IMR-90 (cell line): ENCODE results near the gene POLR1A. TPM values are rescaled to one million over a fixed set of nuclear protein-coding genes. Genes with fewer than 3 reads are reported as not detected.

Experiments
- ATAC-seq: fragments of 200-7000 bp; cut with Tn5 transposase; 2 replicates; pipeline ENCODE4 v1.9.1; 2020; ENCODE audit warnings: low read depth, mild to moderate bottlenecking, moderate library complexity
- BruUV-seq: library from RNA; stranded (reverse); fragments of 400-500 nt; replicated peaks from 2 replicates; lab custom pipeline; 2021; lab: Mats Ljungman, UMichigan
- CTCF ChIA-PET: fragments of 300-600 bp; formaldehyde crosslinking; extraction: SDS; loops from one replicate; lab custom pipeline; 2021; ENCODE audit warnings: antibody characterized with exemption; lab: Yijun Ruan, JAX
- POLR2A ChIA-PET: fragments of 300-600 bp; sonication (Branson Sonifier 250); formaldehyde crosslinking; loops from one replicate; lab custom pipeline; 2022; ENCODE audit warnings: antibody characterized with exemption; ENCODE audit not compliant: unreplicated experiment; lab: Charles Lee
- DNase-seq: peaks from one replicate; pipeline ENCODE4 v3.0.0; 2013
- H2AFZ ChIP-seq: replicated peaks from 2 replicates; pipeline ENCODE3; 2013; ENCODE audit warnings: low read length, mild to moderate bottlenecking; ENCODE audit not compliant: poor library complexity
- H2AK5ac ChIP-seq: 2 replicates; pipeline ENCODE4 v1.6.1; 2013; ENCODE audit warnings: low read depth, low read length, inconsistent platforms
- H2AK9ac ChIP-seq: replicated peaks from 2 replicates; pipeline ENCODE3; 2013; ENCODE audit warnings: mild to moderate bottlenecking, low read depth, low read length, moderate library complexity; ENCODE audit not compliant: poor library complexity
- H2BK120ac ChIP-seq: 2 replicates; pipeline ENCODE4 v1.6.1; 2013; ENCODE audit warnings: low read depth, low read length, inconsistent platforms
- H2BK15ac ChIP-seq: 3 replicates; pipeline ENCODE4 v1.6.1; 2013; ENCODE audit warnings: low read depth, low read length, inconsistent platforms
- H2BK20ac ChIP-seq: 2 replicates; pipeline ENCODE4 v1.6.1; 2013; ENCODE audit warnings: low read depth, mild to moderate bottlenecking, inconsistent platforms, low read length, moderate library complexity
- H2BK5ac ChIP-seq: 2 replicates; pipeline ENCODE4 v1.6.1; 2013; ENCODE audit warnings: mild to moderate bottlenecking, low read depth, low read length, inconsistent platforms; ENCODE audit not compliant: poor library complexity, severe bottlenecking
- H3K14ac ChIP-seq: replicated peaks from 2 replicates; pipeline ENCODE4 v1.6.1; 2013; ENCODE audit warnings: low read depth, low read length, inconsistent platforms
- H3K18ac ChIP-seq: 2 replicates; pipeline ENCODE4 v1.6.1; 2013; ENCODE audit warnings: low read depth, low read length, control low read depth
- H3K23ac ChIP-seq: 2 replicates; pipeline ENCODE4 v1.6.1; 2013; ENCODE audit warnings: low read depth, low read length, inconsistent platforms
- H3K27ac ChIP-seq: 2 replicates; pipeline ENCODE4 v1.5.1; 2013; ENCODE audit warnings: mild to moderate bottlenecking, control low read depth, low read length; ENCODE audit not compliant: insufficient read depth
- H3K27me3 ChIP-seq: 2 replicates; pipeline ENCODE4 v1.6.1; 2013; ENCODE audit warnings: low read length; ENCODE audit not compliant: control insufficient read depth, insufficient read depth
- H3K36me3 ChIP-seq: 2 replicates; pipeline ENCODE4 v1.6.1; 2013; ENCODE audit warnings: low read length, mixed read lengths; ENCODE audit not compliant: control insufficient read depth, insufficient read depth
- H3K4ac ChIP-seq: 2 replicates; pipeline ENCODE4 v1.6.1; 2013; ENCODE audit warnings: low read depth, low read length, inconsistent platforms
- H3K4me1 ChIP-seq: 2 replicates; pipeline ENCODE4 v1.6.1; 2013; ENCODE audit warnings: low read length, mixed read lengths; ENCODE audit not compliant: control insufficient read depth, insufficient read depth
- H3K4me2 ChIP-seq: 2 replicates; pipeline ENCODE4 v1.6.1; 2013; ENCODE audit warnings: low read depth, mild to moderate bottlenecking, control low read depth, low read length, moderate library complexity
- H3K4me3 ChIP-seq: 2 replicates; pipeline ENCODE4 v1.5.1; 2013; ENCODE audit warnings: low read depth, mild to moderate bottlenecking, control low read depth, low read length, moderate library complexity; ENCODE audit not compliant: insufficient read depth
- H3K56ac ChIP-seq: 2 replicates; pipeline ENCODE4 v1.6.1; 2013; ENCODE audit warnings: low read length, inconsistent platforms; ENCODE audit not compliant: insufficient read depth; ENCODE audit errors: extremely low read depth
- H3K79me1 ChIP-seq, 2 experiments: 2 replicates each; pipeline ENCODE4 v1.6.1; 2013; ENCODE audit warnings: low read length in 2 of 2, inconsistent platforms in 1 of 2, low read depth in 1 of 2
- H3K9ac ChIP-seq: 2 replicates; pipeline ENCODE4 v1.6.1; 2013; ENCODE audit warnings: low read depth, low read length, control low read depth
- H3K9me1 ChIP-seq: 2 replicates; pipeline ENCODE4 v1.6.1; 2013; ENCODE audit warnings: low read length, inconsistent platforms; ENCODE audit not compliant: insufficient read depth
- H3K9me3 ChIP-seq: 2 replicates; pipeline ENCODE4 v1.6.1; 2013; ENCODE audit warnings: low read length; ENCODE audit not compliant: control insufficient read depth, insufficient read depth
- H4K20me1 ChIP-seq: 2 replicates; pipeline ENCODE4 v1.6.1; 2013; ENCODE audit warnings: low read length, inconsistent platforms; ENCODE audit not compliant: insufficient read depth
- H4K5ac ChIP-seq: 2 replicates; pipeline ENCODE4 v1.6.1; 2013; ENCODE audit warnings: mild to moderate bottlenecking, low read depth, low read length, control low read depth
- H4K8ac ChIP-seq, 2 experiments: 2 replicates each; pipeline ENCODE4 v1.6.1; 2013; ENCODE audit warnings: low read depth in 2 of 2, low read length in 2 of 2, control low read depth in 1 of 2, inconsistent platforms in 1 of 2
- H4K91ac ChIP-seq: 2 replicates; pipeline ENCODE4 v1.6.1; 2013; ENCODE audit warnings: low read depth, low read length, inconsistent platforms; ENCODE audit not compliant: insufficient read depth
- CHD1 ChIP-seq: IDR thresholded peaks from 2 replicates; pipeline ENCODE4 v1.6.1; 2012; ENCODE audit warnings: low read depth, low read length, improper control_type of control experiment
- USF2 ChIP-seq: fragments of 150-350 bp; IDR thresholded peaks from 2 replicates; pipeline ENCODE4 v1.6.1; 2017; ENCODE audit warnings: mild to moderate bottlenecking, antibody characterized with exemption, low read length, low read depth
- WGBS, 2 experiments: methylation state at CpG; one replicate each; pipeline versions ENCODE4 v1.1.5 to v1.1.7; 2013; ENCODE audit warnings: missing lambda C conversion rate in 2 of 2; ENCODE audit not compliant: insufficient read length in 1 of 2; ENCODE audit errors: extremely low coverage in 2 of 2; 5-methylcytosine and 5-hydroxymethylcytosine counted together
- dilution Hi-C: fragments of 300-500 bp; cut with HindIII; formaldehyde crosslinking; loops from one replicate; pipeline ENCODE4 v1.14.3; 2018; ENCODE audit warnings: low sequenced_read_pairs; ENCODE audit not compliant: unreplicated experiment
- in situ Hi-C: fragments of 300-500 bp; cut with MboI; formaldehyde crosslinking; loops from 3 replicates; pipeline ENCODE4 v1.14.3; 2019; ENCODE audit warnings: low sequenced_read_pairs, inconsistent platforms, mixed read lengths
- intact Hi-C: fragments of 100-400 bp; cut with micrococcal nuclease; formaldehyde crosslinking; loops from 2 replicates; pipeline ENCODE4 v1.10.0; 2022
- polyA plus RNA-seq, 3 experiments: library from polyadenylated mRNA; depleted of rRNA; stranded (reverse); fragments of >200 nt; gene quantifications; 2 replicates each; pipeline ENCODE4 v1.2.3, GENCODE V29; 2012; ENCODE audit warnings: low replicate concordance in 1 of 3
- total RNA-seq: library from RNA; depleted of rRNA; stranded (reverse); fragments of >200 nt; gene quantifications from 2 replicates; pipeline ENCODE4 v1.2.3, GENCODE V29; 2012

Gene POLR1A
- total and polyA plus RNA-seq, 2 of the 4 experiments (the other 2 are of a cell fraction), result 7.6 to 27.4 TPM

GRCh38 chr2:86053166-86053565 is 52.5 kb downstream of the POLR1A start:
- dilution Hi-C loops (no loop called here), in situ Hi-C loops (no loop called here), intact Hi-C loops (no loop called here)
- Histone ChIP-seq H3K18ac (no peak overlapping the region), H3K27me3 (no peaks in the 10 kb centered on the region), H4K5ac (no peak overlapping the region), H3K36me3 (peaks cover 39% of the 10 kb centered on the region), H4K20me1 (no peaks in the 10 kb centered on the region), H3K9me1 (peaks cover 10% of the 10 kb centered on the region; the same call in 1 of the 2 replicates), H2AFZ (no peak overlapping the region), H2AK9ac (no peak overlapping the region), H3K4me1 (peaks cover 8% of the 10 kb centered on the region), H2BK120ac (no peak overlapping the region), H2BK20ac (no peak overlapping the region), H4K8ac (no peak overlapping the region), H2BK15ac (no peak overlapping the region), H3K9ac (no peak overlapping the region), H3K23ac (no peak overlapping the region), H3K4me3 (no peak overlapping the region), H3K4ac (no peak overlapping the region), H3K14ac (no peak overlapping the region), H3K27ac (no peak overlapping the region), H2BK5ac (no peak overlapping the region), H4K91ac (no peak overlapping the region), H3K4me2 (no peak overlapping the region), H2AK5ac (no peak overlapping the region), H3K56ac (no peak overlapping the region), H3K79me1 (peaks cover 2 to 8% of the 10 kb centered on the region in 2 experiments; a peak in 1 of 4 replicates), H3K9me3 (no peaks in the 10 kb centered on the region)
- CTCF ChIA-PET, result no interaction called here
- no peak for DNase-seq
- whole genome bisulfite sequencing, 2 experiments, result 100% methylated on average over 3 of the region's 4 CpGs; no CpG with 5 or more reads in 1 of the 2 experiments
- TF ChIP-seq USF2 (no peak), CHD1 (no peak)
- no TSS peak for BruUV-seq
- POLR2A ChIA-PET, result no interaction called here
- no peak for ATAC-seq
